Panc1 (cell line): ENCODE measurements around the gene CYBA. TPM values are rescaled to one million over a fixed set of nuclear protein-coding genes. Genes with fewer than 3 reads are reported as not detected.

Experiments
- ATAC-seq: fragments of 200-7000 bp; cut with Tn5 transposase; 2 replicates; pipeline ENCODE4 v1.9.1; 2020; ENCODE audit warnings: mild to moderate bottlenecking, moderate library complexity
- BruUV-seq: library from RNA; stranded (reverse); fragments of 400-500 nt; replicated peaks from 2 replicates; lab custom pipeline; 2021; lab: Mats Ljungman, UMichigan
- CTCF ChIA-PET: fragments of 300-600 bp; sonication (Branson Sonifier 250); formaldehyde crosslinking; loops from one replicate; lab custom pipeline; 2022; ENCODE audit warnings: antibody characterized with exemption; lab: Charles Lee
- POLR2A ChIA-PET: fragments of 300-600 bp; sonication (Branson Sonifier 250); formaldehyde crosslinking; loops from one replicate; lab custom pipeline; 2022; ENCODE audit warnings: antibody characterized with exemption; lab: Charles Lee
- DNase-seq: peaks from one replicate; pipeline ENCODE4 v3.0.0-alpha.2; 2010; ENCODE audit warnings: low read depth, low spot score
- H3K27ac ChIP-seq: 2 replicates; pipeline ENCODE4 v1.5.1; 2011; ENCODE audit warnings: mild to moderate bottlenecking, low read length, inconsistent platforms
- H3K27me3 ChIP-seq: fragments of 200-500 bp; sonication (Bioruptor generic); 2 replicates; pipeline ENCODE4 v1.6.0; 2014; ENCODE audit warnings: low read length, inconsistent platforms; ENCODE audit not compliant: control insufficient read depth, insufficient read depth
- H3K36me3 ChIP-seq: fragments of 200-500 bp; sonication (Bioruptor generic); 2 replicates; pipeline ENCODE4 v1.5.1; 2014; ENCODE audit warnings: inconsistent platforms, mild to moderate bottlenecking, low read length, moderate library complexity; ENCODE audit not compliant: control insufficient read depth, insufficient read depth
- H3K4me1 ChIP-seq: 2 replicates; pipeline ENCODE4 v1.5.1; 2011; ENCODE audit warnings: inconsistent platforms, mild to moderate bottlenecking, low read length, moderate library complexity; ENCODE audit not compliant: control insufficient read depth, insufficient read depth
- H3K4me3 ChIP-seq, 2 experiments: 2 replicates each; pipeline ENCODE4 v1.5.1; 2011 to 2012; ENCODE audit warnings: low read depth in 2 of 2, low read length in 2 of 2, mild to moderate bottlenecking in 2 of 2, inconsistent platforms in 1 of 2, moderate library complexity in 1 of 2
- H3K9me3 ChIP-seq: fragments of 200-500 bp; sonication (Bioruptor generic); 2 replicates; pipeline ENCODE4 v1.5.1; 2014; ENCODE audit warnings: low read depth, mild to moderate bottlenecking, inconsistent platforms, low read length, moderate library complexity; ENCODE audit not compliant: control insufficient read depth, insufficient read depth
- POLR2AphosphoS5 ChIP-seq: IDR thresholded peaks from 2 replicates; pipeline ENCODE4 v1.6.1; 2012; ENCODE audit warnings: mild to moderate bottlenecking, low read depth, low read length, moderate library complexity
- SIN3A ChIP-seq: IDR thresholded peaks from 2 replicates; pipeline ENCODE4 v1.6.1; 2012; ENCODE audit warnings: low read depth, mild to moderate bottlenecking, low read length, moderate library complexity, borderline replicate concordance; ENCODE audit not compliant: insufficient read depth
- TCF7L2 ChIP-seq: IDR thresholded peaks from 2 replicates; pipeline ENCODE4 v1.6.1; 2011; ENCODE audit warnings: mild to moderate bottlenecking, low read depth, low read length, inconsistent platforms
- in situ Hi-C: cut with HindIII; loops from 2 replicates; pipeline ENCODE4 v1.10.0; 2016; ENCODE audit warnings: low sequenced_read_pairs, low pct_unique_long_range_greater_than_20kb
- intact Hi-C: fragments of 100-400 bp; cut with micrococcal nuclease; formaldehyde crosslinking; loops from one replicate; pipeline ENCODE4 v1.10.0; 2022; ENCODE audit not compliant: unreplicated experiment
- total RNA-seq: library from RNA; stranded (reverse); gene quantifications from one replicate; pipeline ENCODE4 v1.2.1, GENCODE V29; 2021; ENCODE audit not compliant: unreplicated experiment
- TF ChIP-seq, protein P1 (sequence below): fragments of 450-650 bp; IDR thresholded peaks from 2 replicates; pipeline ENCODE4 v1.5.1; 2017; ENCODE audit warnings: mild to moderate bottlenecking
- TF ChIP-seq, protein P2 (sequence below), 2 experiments: IDR thresholded peaks; 2 replicates each; pipeline ENCODE4 v1.6.1; 2011 to 2012; ENCODE audit warnings: low read depth in 2 of 2, control low read depth in 1 of 2, low read length in 1 of 2, mild to moderate bottlenecking in 1 of 2, moderate library complexity in 1 of 2; ENCODE audit not compliant: insufficient read depth in 1 of 2

CYBA gene
- total RNA-seq, 1 experiment from 2014 or later: 233 TPM

DNA sequence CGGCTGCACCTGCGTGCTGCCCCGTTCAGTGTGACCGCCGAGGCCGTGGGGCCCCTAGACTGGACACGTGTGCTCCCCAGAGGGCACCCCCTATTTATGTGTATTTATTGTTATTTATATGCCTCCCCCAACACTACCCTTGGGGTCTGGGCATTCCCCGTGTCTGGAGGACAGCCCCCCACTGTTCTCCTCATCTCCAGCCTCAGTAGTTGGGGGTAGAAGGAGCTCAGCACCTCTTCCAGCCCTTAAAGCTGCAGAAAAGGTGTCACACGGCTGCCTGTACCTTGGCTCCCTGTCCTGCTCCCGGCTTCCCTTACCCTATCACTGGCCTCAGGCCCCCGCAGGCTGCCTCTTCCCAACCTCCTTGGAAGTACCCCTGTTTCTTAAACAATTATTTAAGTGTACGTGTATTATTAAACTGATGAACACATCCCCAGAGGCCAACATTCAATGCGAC, 10.8 kb downstream of the CYBA start:
- Histone ChIP-seq H3K27ac (no peak overlapping the region), H3K36me3 (no peaks in the 10 kb centered on the region), H3K4me1 (no peaks in the 10 kb centered on the region), H3K4me3 (no peak overlapping the region), H3K27me3 (no peaks in the 10 kb centered on the region), H3K9me3 (no peaks in the 10 kb centered on the region)
- TF ChIP-seq TCF7L2: no peak
- no peak for TF ChIP-seq POLR2AphosphoS5
- TF ChIP-seq, protein P1, sequence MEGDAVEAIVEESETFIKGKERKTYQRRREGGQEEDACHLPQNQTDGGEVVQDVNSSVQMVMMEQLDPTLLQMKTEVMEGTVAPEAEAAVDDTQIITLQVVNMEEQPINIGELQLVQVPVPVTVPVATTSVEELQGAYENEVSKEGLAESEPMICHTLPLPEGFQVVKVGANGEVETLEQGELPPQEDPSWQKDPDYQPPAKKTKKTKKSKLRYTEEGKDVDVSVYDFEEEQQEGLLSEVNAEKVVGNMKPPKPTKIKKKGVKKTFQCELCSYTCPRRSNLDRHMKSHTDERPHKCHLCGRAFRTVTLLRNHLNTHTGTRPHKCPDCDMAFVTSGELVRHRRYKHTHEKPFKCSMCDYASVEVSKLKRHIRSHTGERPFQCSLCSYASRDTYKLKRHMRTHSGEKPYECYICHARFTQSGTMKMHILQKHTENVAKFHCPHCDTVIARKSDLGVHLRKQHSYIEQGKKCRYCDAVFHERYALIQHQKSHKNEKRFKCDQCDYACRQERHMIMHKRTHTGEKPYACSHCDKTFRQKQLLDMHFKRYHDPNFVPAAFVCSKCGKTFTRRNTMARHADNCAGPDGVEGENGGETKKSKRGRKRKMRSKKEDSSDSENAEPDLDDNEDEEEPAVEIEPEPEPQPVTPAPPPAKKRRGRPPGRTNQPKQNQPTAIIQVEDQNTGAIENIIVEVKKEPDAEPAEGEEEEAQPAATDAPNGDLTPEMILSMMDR: no peak
- TF ChIP-seq, protein P2, sequence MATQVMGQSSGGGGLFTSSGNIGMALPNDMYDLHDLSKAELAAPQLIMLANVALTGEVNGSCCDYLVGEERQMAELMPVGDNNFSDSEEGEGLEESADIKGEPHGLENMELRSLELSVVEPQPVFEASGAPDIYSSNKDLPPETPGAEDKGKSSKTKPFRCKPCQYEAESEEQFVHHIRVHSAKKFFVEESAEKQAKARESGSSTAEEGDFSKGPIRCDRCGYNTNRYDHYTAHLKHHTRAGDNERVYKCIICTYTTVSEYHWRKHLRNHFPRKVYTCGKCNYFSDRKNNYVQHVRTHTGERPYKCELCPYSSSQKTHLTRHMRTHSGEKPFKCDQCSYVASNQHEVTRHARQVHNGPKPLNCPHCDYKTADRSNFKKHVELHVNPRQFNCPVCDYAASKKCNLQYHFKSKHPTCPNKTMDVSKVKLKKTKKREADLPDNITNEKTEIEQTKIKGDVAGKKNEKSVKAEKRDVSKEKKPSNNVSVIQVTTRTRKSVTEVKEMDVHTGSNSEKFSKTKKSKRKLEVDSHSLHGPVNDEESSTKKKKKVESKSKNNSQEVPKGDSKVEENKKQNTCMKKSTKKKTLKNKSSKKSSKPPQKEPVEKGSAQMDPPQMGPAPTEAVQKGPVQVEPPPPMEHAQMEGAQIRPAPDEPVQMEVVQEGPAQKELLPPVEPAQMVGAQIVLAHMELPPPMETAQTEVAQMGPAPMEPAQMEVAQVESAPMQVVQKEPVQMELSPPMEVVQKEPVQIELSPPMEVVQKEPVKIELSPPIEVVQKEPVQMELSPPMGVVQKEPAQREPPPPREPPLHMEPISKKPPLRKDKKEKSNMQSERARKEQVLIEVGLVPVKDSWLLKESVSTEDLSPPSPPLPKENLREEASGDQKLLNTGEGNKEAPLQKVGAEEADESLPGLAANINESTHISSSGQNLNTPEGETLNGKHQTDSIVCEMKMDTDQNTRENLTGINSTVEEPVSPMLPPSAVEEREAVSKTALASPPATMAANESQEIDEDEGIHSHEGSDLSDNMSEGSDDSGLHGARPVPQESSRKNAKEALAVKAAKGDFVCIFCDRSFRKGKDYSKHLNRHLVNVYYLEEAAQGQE (IDR thresholded peaks at IDR 0.05; ENCODE audit: insufficient read depth in 1 of 2, low read depth in 2 of 2, low read length in 1 of 2): no peak
- no peak for TF ChIP-seq SIN3A
- DNase-seq: no peak
- no peak for ATAC-seq
- in situ Hi-C loops: no loop called here
- intact Hi-C loops: no loop called here
- ChIA-PET CTCF (no interaction called here), POLR2A (no interaction called here)
- no TSS peak for BruUV-seq

DNA sequence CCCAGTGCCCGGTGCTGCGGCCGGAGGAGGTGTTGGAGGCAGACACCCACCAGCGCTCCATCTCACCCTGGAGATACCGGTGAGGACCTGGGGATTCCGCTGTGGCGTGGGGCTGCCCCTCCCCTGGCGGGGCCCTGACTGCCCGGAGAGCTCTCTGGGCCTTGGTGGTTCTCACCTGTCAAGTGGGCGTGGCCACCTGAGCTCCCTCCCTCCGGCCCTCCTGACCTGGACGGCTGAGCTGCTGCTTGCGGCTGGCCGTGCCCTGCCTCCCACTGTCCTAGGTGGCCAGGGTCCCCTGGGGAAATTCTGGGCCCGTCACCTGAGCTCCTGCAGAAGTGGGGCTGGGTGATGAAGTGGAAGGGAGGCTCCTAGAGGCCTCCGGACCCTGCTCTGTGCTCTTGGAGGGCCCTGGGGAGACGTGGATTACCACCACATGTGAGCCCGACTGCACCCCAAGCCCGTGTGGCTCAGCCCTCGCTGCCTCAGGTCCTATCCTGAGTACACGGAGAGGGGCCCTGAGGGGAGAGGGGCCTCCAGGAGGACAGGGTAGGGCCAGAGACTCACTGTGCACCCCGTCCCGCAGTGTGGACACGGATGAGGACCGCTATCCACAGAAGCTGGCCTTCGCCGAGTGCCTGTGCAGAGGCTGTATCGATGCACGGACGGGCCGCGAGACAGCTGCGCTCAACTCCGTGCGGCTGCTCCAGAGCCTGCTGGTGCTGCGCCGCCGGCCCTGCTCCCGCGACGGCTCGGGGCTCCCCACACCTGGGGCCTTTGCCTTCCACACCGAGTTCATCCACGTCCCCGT, 11.4 kb downstream of the CYBA start:
- BruUV-seq: no TSS peak
- ATAC-seq (0 out of 2 replicates have a peak, but pooled peaks have one; percentile 3), DNase-seq (no peak)
- Histone ChIP-seq H3K27ac (no peak overlapping the region), H3K27me3 (no peaks in the 10 kb centered on the region), H3K9me3 (no peaks in the 10 kb centered on the region), H3K36me3 (no peaks in the 10 kb centered on the region), H3K4me3 (no peak overlapping the region), H3K4me1 (no peaks in the 10 kb centered on the region)
- in situ Hi-C loops (no loop called here), intact Hi-C loops (no loop called here)
- ChIA-PET POLR2A (no interaction called here), CTCF (no interaction called here)
- TF ChIP-seq TCF7L2: no peak
- TF ChIP-seq, protein P1: no peak
